Fibroblast of mammary gland (primary cell): ENCODE results near the gene RTL10.

Experiments
- DNase-seq: peaks from one replicate; pipeline ENCODE4 v3.0.0-alpha.2; 2010; ENCODE audit warnings: low read depth
- H3K4me3 ChIP-seq: 2 replicates; pipeline ENCODE4 v1.5.1; 2011; ENCODE audit warnings: low read depth, mild to moderate bottlenecking, low read length, moderate library complexity; ENCODE audit not compliant: control insufficient read depth
- TF ChIP-seq, protein P1 (sequence below): conservative IDR thresholded peaks from 2 replicates; pipeline ENCODE4 v1.5.1; 2011; ENCODE audit warnings: low read depth, low read length, inconsistent platforms; ENCODE audit not compliant: control insufficient read depth, insufficient read depth

The RTL10 gene

DNA sequence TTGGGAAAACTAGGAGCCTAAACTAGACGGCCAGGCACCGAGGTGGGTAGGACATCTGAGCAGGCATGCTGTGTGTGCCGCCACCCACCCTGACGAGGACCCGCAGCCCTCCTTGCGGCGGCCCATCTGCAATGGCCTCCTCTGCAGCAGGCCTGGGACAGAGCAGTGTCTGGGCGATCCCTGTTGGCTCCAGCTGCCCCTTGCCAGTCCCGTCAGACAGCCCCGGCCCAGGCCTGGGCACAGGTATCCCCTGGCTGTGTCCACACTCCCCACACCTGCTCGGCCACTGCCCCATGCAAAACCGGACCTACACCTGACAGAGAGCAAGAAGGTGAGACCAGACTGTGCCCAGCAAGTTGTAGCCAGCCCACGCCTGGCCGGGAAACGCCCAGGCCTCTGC is 38.7 kb upstream of the RTL10 start:
- TF ChIP-seq, protein P1, sequence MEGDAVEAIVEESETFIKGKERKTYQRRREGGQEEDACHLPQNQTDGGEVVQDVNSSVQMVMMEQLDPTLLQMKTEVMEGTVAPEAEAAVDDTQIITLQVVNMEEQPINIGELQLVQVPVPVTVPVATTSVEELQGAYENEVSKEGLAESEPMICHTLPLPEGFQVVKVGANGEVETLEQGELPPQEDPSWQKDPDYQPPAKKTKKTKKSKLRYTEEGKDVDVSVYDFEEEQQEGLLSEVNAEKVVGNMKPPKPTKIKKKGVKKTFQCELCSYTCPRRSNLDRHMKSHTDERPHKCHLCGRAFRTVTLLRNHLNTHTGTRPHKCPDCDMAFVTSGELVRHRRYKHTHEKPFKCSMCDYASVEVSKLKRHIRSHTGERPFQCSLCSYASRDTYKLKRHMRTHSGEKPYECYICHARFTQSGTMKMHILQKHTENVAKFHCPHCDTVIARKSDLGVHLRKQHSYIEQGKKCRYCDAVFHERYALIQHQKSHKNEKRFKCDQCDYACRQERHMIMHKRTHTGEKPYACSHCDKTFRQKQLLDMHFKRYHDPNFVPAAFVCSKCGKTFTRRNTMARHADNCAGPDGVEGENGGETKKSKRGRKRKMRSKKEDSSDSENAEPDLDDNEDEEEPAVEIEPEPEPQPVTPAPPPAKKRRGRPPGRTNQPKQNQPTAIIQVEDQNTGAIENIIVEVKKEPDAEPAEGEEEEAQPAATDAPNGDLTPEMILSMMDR: no peak
- H3K4me3 ChIP-seq: no peak overlapping the region
- no peak for DNase-seq

DNA sequence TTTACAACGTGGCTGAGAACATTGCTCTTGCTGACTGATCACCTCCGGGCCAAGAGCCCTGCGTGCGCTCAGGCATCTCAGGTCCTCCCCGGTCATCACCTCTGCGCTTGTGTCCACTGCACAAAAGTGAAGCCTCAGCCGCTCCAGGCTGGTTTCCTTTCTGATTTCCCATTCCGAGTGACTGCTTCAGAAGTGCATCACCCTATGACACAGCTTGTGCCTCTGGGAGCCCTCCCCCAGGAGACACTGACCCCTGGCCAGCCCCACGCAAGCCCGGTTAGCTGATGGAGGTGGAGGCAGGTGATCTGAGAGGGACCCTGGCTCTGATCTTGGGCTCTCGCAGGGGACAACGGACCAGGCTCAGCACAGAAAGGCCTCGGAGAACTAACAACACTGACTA is 38.3 kb upstream of the RTL10 start:
- H3K4me3 ChIP-seq: no peak overlapping the region
- DNase-seq: peak; percentile 14
- TF ChIP-seq, protein P1: no peak

DNA sequence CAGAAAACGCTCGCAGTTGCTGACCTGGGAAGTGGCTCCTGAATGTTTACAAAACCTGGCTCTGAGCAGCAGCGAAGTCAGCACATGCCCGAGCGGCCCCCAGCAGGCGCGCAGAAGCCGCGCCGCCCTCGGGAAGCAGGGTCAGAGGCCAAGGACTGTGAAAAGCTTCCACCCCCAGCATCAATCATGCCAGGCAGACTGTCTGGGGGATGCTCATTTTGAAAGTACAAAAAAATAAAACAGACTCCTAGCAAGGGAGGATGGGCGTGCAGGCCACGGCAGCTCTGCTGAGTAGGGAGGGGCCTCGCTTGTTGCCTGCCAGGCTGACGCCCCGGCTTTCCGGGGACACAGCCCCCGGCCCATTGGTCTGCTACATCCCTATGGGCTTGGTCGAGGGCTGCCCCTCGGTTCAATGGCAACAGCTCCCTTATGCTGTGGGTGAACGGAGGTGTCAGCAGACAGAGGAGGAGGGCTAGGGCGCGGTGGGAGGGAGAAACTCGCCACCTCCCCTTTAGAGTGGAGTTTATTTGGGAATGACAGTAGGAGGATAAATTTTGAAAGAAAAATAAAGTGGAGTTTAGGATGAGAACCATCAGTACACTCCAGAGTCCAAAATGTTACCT is 37.7 kb upstream of the RTL10 start:
- peak; percentile 48 for DNase-seq

DNA sequence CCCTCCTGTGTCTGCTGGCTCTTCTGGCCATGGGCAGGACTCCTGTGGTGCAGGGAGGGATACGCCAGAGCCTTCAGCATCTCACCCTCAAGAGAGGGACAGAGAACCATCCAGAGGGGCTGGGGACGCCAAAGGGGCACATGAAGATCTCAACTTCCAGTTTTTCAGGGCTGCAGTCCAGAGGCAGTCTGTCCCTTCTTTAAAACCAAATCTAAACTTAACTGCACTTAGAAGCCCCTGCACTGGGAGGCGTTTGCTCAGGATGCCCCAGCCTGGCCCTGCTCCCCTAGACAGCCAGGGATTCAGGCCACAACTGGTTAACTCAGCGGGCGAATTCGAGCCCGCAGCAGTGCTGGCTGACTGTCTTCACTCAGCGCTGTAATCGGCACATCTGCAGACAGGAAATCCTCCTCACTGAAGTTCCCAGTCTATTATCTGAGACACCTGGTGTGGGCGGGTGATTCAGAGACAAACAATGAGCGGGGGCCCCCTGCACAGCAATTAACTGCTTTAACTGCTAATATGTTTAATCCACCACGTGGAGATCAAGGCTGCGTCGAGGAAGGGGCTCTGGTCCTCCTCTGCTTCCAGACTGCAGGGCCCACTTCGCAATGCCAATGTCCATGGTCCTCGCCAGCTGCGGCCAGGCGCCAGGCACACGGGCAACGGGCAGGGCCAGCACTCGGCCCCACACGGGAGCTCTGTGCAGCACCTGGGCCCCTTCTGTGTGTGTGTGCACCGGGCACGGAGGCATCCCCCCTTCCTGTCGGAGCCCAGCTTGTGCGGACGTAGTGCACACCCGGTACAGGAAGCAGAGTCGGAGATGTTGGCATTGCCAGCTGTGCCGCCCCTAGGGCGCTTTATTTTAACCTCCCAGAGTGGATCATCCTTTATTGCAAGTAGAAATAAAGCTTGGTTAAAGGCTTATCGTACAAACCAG is 36.9 kb upstream of the RTL10 start:
- DNase-seq: peak; percentile 84
- TF ChIP-seq, protein P1: no peak
- no peak overlapping the region for H3K4me3 ChIP-seq

More for the DNA sequence above, 37.7 kb upstream of the RTL10 start:
- no peak overlapping the region for H3K4me3 ChIP-seq
- TF ChIP-seq, protein P1: no peak

DNA sequence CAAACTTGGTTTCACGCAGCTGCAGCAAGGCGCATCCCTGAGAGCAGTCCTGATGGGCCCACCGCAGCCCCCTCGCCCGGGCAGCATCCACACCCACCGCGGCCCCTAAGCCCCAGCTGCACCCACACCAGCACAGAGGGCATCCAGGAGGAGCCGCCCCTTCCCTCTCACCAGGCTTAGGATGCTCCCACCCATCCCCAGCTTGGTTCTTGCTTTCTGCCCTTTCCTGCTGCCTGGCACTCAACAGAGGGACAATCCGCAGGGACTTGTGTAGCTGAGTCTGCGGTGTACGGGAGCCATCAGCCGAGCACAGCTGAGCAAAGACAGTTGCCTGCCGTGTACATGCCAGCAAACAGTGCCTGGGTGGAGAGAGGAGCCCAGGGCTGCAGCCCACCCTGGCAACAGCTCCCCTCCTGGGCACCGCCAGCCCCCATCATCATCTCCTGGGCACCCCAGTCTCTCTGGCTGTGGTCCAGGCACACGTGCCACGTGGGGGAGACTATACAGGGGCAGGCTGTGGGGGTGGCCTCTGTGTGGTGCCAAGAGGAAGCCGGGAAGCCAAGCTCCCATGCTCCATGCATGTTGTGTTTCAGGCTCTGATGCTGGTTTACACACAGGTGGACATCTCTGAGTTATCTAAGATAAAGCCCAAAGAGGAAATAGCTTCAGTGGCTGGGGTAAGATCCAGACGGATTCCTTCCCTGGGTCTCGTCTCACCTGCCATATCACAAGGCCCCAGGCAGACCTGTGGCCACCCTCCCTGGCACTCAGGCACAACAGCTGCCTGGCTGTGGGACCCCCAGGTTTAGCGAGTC is 36.0 kb upstream of the RTL10 start:
- H3K4me3 ChIP-seq: no peak overlapping the region
- no peak for DNase-seq
- TF ChIP-seq, protein P1: no peak

DNA sequence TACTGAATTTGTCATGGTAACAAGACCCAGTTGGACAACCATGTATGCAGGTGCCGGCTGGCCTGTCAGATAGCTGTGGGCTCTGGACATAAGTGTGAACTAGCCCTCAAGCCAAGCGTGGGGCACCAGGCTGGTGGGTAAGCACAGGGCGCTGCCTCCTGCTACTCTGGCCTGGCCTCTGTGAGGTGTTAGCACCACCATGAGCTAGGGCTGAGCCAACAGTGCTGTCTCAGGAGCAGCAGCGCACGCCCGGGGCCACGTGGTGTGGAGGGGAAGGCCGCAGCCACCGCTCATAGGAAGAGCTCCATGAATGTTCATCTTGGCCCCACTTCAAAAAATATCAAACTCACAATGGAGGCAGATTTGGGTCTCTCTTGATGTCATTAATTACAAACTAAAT is 35.3 kb upstream of the RTL10 start:
- no peak for DNase-seq
- H3K4me3 ChIP-seq: no peak overlapping the region
- TF ChIP-seq, protein P1: no peak
